ENCODE data around the gene PTPRT.

PTPRT gene

DNA sequence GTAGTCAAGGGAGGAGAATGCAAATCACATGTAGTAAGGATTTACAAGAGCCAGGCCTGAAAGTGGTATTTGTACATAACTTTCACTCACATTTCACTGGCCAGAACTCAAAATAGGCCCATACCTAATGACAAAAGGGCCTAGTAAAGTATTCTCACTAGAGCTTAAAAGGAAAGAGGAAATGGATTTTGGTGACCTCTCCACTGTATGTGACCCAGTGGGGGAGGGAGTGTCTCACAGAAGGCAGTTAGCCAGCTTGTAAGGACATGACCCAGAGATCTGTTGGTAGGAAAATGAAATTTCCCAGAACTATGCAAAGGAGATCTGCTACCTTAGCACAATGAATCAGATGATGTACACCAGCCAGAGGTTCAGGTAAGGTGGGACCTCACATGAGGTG is 124.4 kb downstream of the PTPRT start:
- TF ChIP-seq RAD21 (IDR thresholded peaks at IDR 0.05; ENCODE audit: low read depth) = no peak
- no peak for TF ChIP-seq NFIC (IDR thresholded peaks at IDR 0.05)
- no peak for TF ChIP-seq TAF1 (IDR thresholded peaks at IDR 0.05; ENCODE audit: low read depth)
- no peak for TF ChIP-seq EGR1 (IDR thresholded peaks at IDR 0.05)
- no peak for TF ChIP-seq EP300 (IDR thresholded peaks at IDR 0.05; ENCODE audit: borderline replicate concordance)
- TF ChIP-seq, protein P1, sequence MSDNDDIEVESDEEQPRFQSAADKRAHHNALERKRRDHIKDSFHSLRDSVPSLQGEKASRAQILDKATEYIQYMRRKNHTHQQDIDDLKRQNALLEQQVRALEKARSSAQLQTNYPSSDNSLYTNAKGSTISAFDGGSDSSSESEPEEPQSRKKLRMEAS (IDR thresholded peaks at IDR 0.05) = no peak
- TF ChIP-seq TEAD4 (IDR thresholded peaks at IDR 0.05) = no peak
- TF ChIP-seq CEBPB (IDR thresholded peaks at IDR 0.05) = no peak
- TF ChIP-seq, protein P2, sequence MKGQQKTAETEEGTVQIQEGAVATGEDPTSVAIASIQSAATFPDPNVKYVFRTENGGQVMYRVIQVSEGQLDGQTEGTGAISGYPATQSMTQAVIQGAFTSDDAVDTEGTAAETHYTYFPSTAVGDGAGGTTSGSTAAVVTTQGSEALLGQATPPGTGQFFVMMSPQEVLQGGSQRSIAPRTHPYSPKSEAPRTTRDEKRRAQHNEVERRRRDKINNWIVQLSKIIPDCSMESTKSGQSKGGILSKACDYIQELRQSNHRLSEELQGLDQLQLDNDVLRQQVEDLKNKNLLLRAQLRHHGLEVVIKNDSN (IDR thresholded peaks at IDR 0.05) = no peak
- no peak for TF ChIP-seq CREB1 (IDR thresholded peaks at IDR 0.05; ENCODE audit: low read depth)
- no peak for TF ChIP-seq FOXM1 (IDR thresholded peaks at IDR 0.05; ENCODE audit: borderline replicate concordance, low read depth)
- TF ChIP-seq YY1 (IDR thresholded peaks at IDR 0.05; ENCODE audit: low read depth) = no peak
- no peak for TF ChIP-seq ZBTB7A (IDR thresholded peaks at IDR 0.05; ENCODE audit: low read depth)
- no peak for TF ChIP-seq TCF12 (IDR thresholded peaks at IDR 0.05; ENCODE audit: low read depth)
- TF ChIP-seq, protein P3, sequence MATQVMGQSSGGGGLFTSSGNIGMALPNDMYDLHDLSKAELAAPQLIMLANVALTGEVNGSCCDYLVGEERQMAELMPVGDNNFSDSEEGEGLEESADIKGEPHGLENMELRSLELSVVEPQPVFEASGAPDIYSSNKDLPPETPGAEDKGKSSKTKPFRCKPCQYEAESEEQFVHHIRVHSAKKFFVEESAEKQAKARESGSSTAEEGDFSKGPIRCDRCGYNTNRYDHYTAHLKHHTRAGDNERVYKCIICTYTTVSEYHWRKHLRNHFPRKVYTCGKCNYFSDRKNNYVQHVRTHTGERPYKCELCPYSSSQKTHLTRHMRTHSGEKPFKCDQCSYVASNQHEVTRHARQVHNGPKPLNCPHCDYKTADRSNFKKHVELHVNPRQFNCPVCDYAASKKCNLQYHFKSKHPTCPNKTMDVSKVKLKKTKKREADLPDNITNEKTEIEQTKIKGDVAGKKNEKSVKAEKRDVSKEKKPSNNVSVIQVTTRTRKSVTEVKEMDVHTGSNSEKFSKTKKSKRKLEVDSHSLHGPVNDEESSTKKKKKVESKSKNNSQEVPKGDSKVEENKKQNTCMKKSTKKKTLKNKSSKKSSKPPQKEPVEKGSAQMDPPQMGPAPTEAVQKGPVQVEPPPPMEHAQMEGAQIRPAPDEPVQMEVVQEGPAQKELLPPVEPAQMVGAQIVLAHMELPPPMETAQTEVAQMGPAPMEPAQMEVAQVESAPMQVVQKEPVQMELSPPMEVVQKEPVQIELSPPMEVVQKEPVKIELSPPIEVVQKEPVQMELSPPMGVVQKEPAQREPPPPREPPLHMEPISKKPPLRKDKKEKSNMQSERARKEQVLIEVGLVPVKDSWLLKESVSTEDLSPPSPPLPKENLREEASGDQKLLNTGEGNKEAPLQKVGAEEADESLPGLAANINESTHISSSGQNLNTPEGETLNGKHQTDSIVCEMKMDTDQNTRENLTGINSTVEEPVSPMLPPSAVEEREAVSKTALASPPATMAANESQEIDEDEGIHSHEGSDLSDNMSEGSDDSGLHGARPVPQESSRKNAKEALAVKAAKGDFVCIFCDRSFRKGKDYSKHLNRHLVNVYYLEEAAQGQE (IDR thresholded peaks at IDR 0.05; ENCODE audit: low read depth) = no peak

DNA sequence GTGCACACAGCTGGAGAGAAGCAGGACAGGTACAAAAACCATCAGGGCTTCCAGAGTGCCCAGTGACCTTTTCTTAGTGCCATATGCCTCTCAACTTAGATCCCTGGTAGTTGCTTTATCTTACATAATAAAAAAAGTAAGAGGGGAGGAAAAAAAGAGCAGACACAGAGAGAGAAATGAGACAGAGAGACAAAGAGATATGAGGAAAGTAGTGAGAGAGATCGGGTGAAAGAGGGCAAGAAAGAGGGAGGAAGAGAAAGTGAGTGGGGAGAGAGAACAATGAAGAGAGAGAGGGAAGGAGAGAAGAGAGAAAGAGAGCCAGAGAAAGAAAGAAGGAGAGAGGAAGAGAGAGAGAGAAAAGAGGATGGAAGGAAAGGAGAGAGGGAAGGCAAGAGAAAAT is 131.6 kb downstream of the PTPRT start:
- TF ChIP-seq TAF1 (IDR thresholded peaks at IDR 0.05; ENCODE audit: low read depth) (no peak), YY1 (IDR thresholded peaks at IDR 0.05; ENCODE audit: low read depth) (no peak), RAD21 (IDR thresholded peaks at IDR 0.05; ENCODE audit: low read depth) (no peak), NFIC (IDR thresholded peaks at IDR 0.05) (no peak), ZBTB7A (IDR thresholded peaks at IDR 0.05; ENCODE audit: low read depth) (no peak), FOXM1 (IDR thresholded peaks at IDR 0.05; ENCODE audit: borderline replicate concordance, low read depth) (no peak), TEAD4 (IDR thresholded peaks at IDR 0.05) (no peak), EGR1 (IDR thresholded peaks at IDR 0.05) (no peak), TCF12 (IDR thresholded peaks at IDR 0.05; ENCODE audit: low read depth) (no peak)
- TF ChIP-seq, protein P1 (IDR thresholded peaks at IDR 0.05) = no peak
- TF ChIP-seq, protein P2 (IDR thresholded peaks at IDR 0.05) = no peak

DNA sequence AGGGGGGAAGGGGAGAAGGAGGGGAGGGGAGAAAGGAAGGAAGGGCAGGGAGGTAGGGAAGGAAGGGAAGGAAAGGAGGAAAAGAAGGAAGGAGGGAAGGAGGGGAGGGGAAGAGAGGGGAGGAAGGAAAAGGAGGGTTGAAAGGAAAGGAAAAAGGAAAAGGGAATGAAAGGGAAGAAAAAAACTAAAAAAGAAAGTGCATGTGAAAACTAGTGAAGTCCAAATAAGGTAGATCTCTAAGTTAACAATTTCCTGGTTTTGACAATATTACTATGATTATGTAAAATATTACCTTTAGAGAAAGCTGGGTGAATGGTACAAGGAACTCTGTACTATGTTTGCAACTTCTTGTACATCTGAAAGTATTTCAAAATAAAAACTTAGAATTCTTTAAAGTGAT is 132.4 kb downstream of the PTPRT start:
- TF ChIP-seq RAD21 (IDR thresholded peaks at IDR 0.05; ENCODE audit: low read depth) = no peak
- TF ChIP-seq FOXM1 (IDR thresholded peaks at IDR 0.05; ENCODE audit: borderline replicate concordance, low read depth) = no peak
- TF ChIP-seq TAF1 (IDR thresholded peaks at IDR 0.05; ENCODE audit: low read depth) = no peak
- no peak for TF ChIP-seq EP300 (IDR thresholded peaks at IDR 0.05; ENCODE audit: borderline replicate concordance)
- TF ChIP-seq, protein P1 (IDR thresholded peaks at IDR 0.05) = no peak
- TF ChIP-seq CREB1 (IDR thresholded peaks at IDR 0.05; ENCODE audit: low read depth) = no peak
- no peak for TF ChIP-seq ZBTB7A (IDR thresholded peaks at IDR 0.05; ENCODE audit: low read depth)

DNA sequence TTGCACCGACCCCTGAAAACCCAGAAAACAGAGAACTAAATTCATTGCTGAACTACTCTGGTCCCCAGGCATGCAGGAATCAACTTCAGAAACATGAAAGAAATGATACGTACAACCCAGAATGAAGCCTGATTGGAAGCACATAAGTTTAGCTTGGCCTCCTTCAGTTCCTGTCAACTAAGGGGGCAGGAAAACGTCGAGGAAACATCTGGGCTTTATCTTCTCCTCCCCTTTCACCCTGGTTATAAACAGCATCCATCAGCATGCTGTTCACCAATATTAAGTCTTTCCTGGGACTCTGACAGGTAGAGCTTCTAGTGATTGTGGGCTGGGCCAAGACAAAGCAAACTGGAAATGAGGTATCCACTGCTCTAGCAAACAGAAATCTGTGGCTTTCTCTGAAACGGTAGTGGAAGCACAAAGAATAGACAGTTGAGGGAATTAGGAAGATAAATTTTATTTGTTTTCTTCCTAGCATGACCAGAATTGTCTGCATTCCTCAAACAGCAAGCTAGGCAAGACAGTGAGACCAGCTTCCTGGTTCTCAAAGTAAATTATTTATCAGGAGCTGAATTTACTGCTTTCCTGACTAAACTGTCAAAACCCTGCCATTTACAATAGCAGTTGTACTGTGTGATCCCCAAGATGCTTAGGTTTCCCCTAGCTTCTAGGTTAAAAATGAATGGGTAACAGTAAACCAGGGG is 134.4 kb downstream of the PTPRT start:
- TF ChIP-seq FOXM1 (IDR thresholded peaks at IDR 0.05; ENCODE audit: borderline replicate concordance, low read depth) (no peak), TAF1 (IDR thresholded peaks at IDR 0.05; ENCODE audit: low read depth) (no peak), EP300 (IDR thresholded peaks at IDR 0.05; ENCODE audit: borderline replicate concordance) (no peak), TEAD4 (IDR thresholded peaks at IDR 0.05) (no peak), CEBPB (IDR thresholded peaks at IDR 0.05) (no peak), EGR1 (IDR thresholded peaks at IDR 0.05) (no peak), CREB1 (IDR thresholded peaks at IDR 0.05; ENCODE audit: low read depth) (no peak), TCF12 (IDR thresholded peaks at IDR 0.05; ENCODE audit: low read depth) (no peak), YY1 (IDR thresholded peaks at IDR 0.05; ENCODE audit: low read depth) (no peak), ZBTB7A (IDR thresholded peaks at IDR 0.05; ENCODE audit: low read depth) (no peak), RAD21 (IDR thresholded peaks at IDR 0.05; ENCODE audit: low read depth) (no peak), NFIC (IDR thresholded peaks at IDR 0.05) (no peak)
- TF ChIP-seq, protein P1 (IDR thresholded peaks at IDR 0.05) = no peak
- TF ChIP-seq, protein P3 (IDR thresholded peaks at IDR 0.05; ENCODE audit: low read depth) = no peak
- TF ChIP-seq, protein P2 (IDR thresholded peaks at IDR 0.05) = no peak

All from Ishikawa (cell line).